ENCODE measurements around the gene ITIH3. TPM values are rescaled to one million over a fixed set of nuclear protein-coding genes. Genes with fewer than 3 reads are reported as not detected.
A peak's percentile ranks its signal among the peaks of the same experiment; 100 is the strongest.

Gene ITIH3
- total and polyA plus RNA-seq, 7 experiments from 2014 or later = not detected

DNA sequence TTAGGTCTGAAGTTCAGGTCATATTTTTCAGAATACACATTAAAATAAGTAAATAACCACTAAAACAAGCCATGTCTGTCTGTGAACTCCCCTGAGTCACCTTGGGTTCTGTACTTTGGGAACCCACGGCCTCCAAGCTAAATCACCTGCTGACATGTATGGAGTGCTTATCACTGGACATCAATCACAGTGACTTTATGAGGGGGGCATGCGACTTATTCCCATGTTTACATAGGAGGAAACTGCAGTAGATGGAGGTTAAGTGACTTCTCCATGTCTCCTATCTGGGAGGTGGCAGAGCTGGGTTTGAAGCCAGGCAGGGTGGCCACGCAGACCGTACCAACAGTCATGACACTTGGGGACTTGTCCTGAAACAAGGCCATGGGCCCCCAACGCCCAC is 27.8 kb downstream of the ITIH3 start:
- H3K4me3 ChIP-seq (ENCODE audit: low read length) = no peak overlapping the region
- no peaks in the 10 kb centered on the region for H3K36me3 ChIP-seq (ENCODE audit: control insufficient read depth in 2 of 3, insufficient read depth in 3 of 3, low read length in 3 of 3)
- ChIA-PET POLR2A (interaction anchor here (0.7 kb wide), 1 partner anchor 278 kb away, joined by 3 read pairs; no protein-coding TSS in a partner anchor), CTCF (no interaction called here)
- no peak for ATAC-seq
- no peaks in the 10 kb centered on the region for H3K27me3 Mint-ChIP-seq
- H3K9me3 ChIP-seq (ENCODE audit: control insufficient read depth in 2 of 3, low read length in 3 of 3) = no peaks in the 10 kb centered on the region
- no peaks in the 10 kb centered on the region for H3K9me3 Mint-ChIP-seq
- no peak overlapping the region for H3K4me3 Mint-ChIP-seq
- no peak overlapping the region for H3K27ac Mint-ChIP-seq
- H3K4me1 ChIP-seq (ENCODE audit: control insufficient read depth in 2 of 2, insufficient read depth in 2 of 2, low read length in 2 of 2) = no peaks in the 10 kb centered on the region
- H3K27ac ChIP-seq (ENCODE audit: low read depth, low read length) = no peak overlapping the region
- H3K36me3 Mint-ChIP-seq = peaks cover 0 to 9% (median 0%) of the 10 kb centered on the region in 5 donors
- no peak for DNase-seq
- no peaks in the 10 kb centered on the region for H3K27me3 ChIP-seq (ENCODE audit: control insufficient read depth in 2 of 2, insufficient read depth in 2 of 2, low read length in 2 of 2)
- intact Hi-C loops (cut with micrococcal nuclease) = no loop called here
- no peaks in the 10 kb centered on the region for H3K4me1 Mint-ChIP-seq

DNA sequence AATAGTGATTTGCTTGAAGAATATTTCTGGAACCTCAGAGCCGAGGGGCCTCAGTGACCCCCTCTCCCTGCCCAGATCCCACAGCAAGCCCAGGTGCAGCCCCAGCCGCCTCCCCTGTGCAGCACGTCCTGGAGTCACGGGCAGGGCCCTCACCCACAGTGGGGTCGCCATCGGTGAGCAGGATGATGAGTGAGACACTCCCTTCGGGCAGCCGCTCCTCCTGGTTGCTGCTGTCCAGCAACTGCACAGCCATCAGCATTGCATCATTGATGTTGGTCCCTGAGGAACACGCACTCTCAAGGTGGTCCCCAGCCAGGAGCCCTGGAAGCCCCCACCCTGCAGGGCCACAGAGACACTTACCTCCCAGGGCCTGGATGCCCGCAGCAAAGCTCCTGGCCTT is 29.4 kb downstream of the ITIH3 start:
- CTCF ChIA-PET = no interaction called here
- no peak for ATAC-seq
- H3K9me3 Mint-ChIP-seq = no peaks in the 10 kb centered on the region

DNA sequence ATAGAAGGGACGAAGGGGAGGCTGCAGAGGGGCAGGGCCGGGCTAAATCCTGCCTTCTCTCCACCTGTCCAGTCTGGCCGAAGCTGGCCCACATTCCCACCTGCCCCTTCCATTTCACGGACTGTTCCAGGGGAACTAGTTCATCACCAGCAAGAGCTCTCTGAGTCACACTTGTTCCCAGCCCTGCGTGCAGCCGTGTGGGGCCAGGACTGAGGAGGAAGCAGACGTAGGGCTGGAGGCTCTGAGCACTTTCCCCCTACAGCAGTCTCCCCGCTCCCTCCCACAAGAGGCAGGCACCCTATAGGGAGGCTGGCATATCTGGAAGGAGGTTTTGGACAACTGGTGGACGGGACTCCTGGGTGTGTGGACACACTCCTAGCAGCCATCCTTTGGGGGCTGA is 32.8 kb downstream of the ITIH3 start:
- H3K27me3 ChIP-seq (ENCODE audit: control insufficient read depth in 2 of 2, insufficient read depth in 2 of 2, low read length in 2 of 2) = no peaks in the 10 kb centered on the region
- Mint-ChIP-seq H3K27ac (no peak overlapping the region), H3K36me3 (peaks cover 0 to 9% (median 0%) of the 10 kb centered on the region in 5 donors), H3K9me3 (no peaks in the 10 kb centered on the region), H3K4me3 (no peak overlapping the region), H3K27me3 (no peaks in the 10 kb centered on the region), H3K4me1 (no peaks in the 10 kb centered on the region)
- H3K27ac ChIP-seq (ENCODE audit: low read depth, low read length) = no peak overlapping the region
- POLR2A ChIA-PET = no interaction called here
- H3K36me3 ChIP-seq (ENCODE audit: control insufficient read depth in 2 of 3, insufficient read depth in 3 of 3, low read length in 3 of 3) = no peaks in the 10 kb centered on the region
- CTCF ChIA-PET = no interaction called here
- no peak overlapping the region for H3K4me3 ChIP-seq (ENCODE audit: low read length)
- intact Hi-C loops (cut with micrococcal nuclease) = no loop called here
- DNase-seq (no peak), ATAC-seq (no peak)
- no peaks in the 10 kb centered on the region for H3K9me3 ChIP-seq (ENCODE audit: control insufficient read depth in 2 of 3, low read length in 3 of 3)
- H3K4me1 ChIP-seq (ENCODE audit: control insufficient read depth in 2 of 2, insufficient read depth in 2 of 2, low read length in 2 of 2) = no peaks in the 10 kb centered on the region

More for the DNA sequence above, 29.4 kb downstream of the ITIH3 start:
- H3K4me3 Mint-ChIP-seq = no peak overlapping the region
- Histone ChIP-seq H3K4me3 (ENCODE audit: low read length) (no peak overlapping the region), H3K4me1 (ENCODE audit: control insufficient read depth in 2 of 2, insufficient read depth in 2 of 2, low read length in 2 of 2) (no peaks in the 10 kb centered on the region), H3K36me3 (ENCODE audit: control insufficient read depth in 2 of 3, insufficient read depth in 3 of 3, low read length in 3 of 3) (no peaks in the 10 kb centered on the region), H3K27ac (ENCODE audit: low read depth, low read length) (no peak overlapping the region), H3K9me3 (ENCODE audit: control insufficient read depth in 2 of 3, low read length in 3 of 3) (no peaks in the 10 kb centered on the region), H3K27me3 (ENCODE audit: control insufficient read depth in 2 of 2, insufficient read depth in 2 of 2, low read length in 2 of 2) (no peaks in the 10 kb centered on the region)
- no peaks in the 10 kb centered on the region for H3K27me3 Mint-ChIP-seq
- no peak overlapping the region for H3K27ac Mint-ChIP-seq
- H3K36me3 Mint-ChIP-seq = peaks cover 0 to 9% (median 0%) of the 10 kb centered on the region in 5 donors
- intact Hi-C loops (cut with micrococcal nuclease) = no loop called here
- DNase-seq = no peak
- H3K4me1 Mint-ChIP-seq = no peaks in the 10 kb centered on the region
- POLR2A ChIA-PET = no interaction called here

DNA sequence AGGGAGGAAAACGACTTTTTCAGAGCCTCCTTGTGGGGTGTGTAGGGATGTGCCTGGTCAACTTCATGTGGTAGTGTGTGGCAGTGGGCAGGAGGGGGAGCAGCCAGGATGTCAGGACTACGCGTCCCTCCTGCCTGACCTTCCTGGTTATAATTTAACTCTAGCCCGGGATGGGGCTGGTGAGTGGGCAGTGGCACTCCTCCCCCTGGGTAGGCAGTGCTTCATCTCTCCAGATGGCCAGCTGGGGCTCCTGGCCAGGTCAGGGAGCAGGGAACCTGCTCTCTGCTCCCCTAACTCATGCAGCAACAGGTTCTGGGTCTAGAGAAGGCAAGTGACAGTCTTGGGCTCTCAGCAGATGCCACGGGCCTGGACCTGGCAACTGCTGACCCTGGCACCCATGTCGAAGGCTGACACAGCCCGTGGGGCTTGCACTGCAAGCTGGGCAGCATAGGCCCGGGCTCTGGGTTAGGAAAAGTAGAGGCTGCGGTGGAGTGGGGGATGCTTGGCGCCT is 33.3 kb downstream of the ITIH3 start:
- ATAC-seq = no peak

DNA sequence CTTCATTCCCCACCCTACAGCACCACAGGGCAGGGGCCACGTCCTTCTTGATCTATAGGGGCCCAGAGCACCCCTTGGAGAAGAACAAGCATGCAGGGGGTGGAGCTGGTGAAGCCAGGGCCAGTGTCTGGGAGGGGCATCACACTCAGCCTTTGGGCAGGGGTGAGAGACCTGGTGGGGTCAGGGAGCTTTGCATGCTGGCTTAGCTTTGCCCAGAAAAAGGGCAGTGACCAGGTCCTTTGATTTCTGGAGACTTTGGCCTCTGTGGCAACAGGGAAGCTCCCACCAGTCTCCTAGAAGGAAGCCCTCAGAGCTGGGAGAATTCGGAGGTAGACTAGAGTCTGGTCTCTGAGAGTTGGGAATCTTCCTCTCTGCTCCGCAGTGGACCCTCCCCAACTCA is 34.9 kb downstream of the ITIH3 start:
- POLR2A ChIA-PET = no interaction called here
- H3K36me3 Mint-ChIP-seq = peaks cover 0 to 5% (median 0%) of the 10 kb centered on the region in 5 donors
- Histone ChIP-seq H3K27ac (ENCODE audit: low read depth, low read length) (no peak overlapping the region), H3K9me3 (ENCODE audit: control insufficient read depth in 2 of 3, low read length in 3 of 3) (no peaks in the 10 kb centered on the region), H3K4me3 (ENCODE audit: low read length) (no peak overlapping the region), H3K4me1 (ENCODE audit: control insufficient read depth in 2 of 2, insufficient read depth in 2 of 2, low read length in 2 of 2) (no peaks in the 10 kb centered on the region), H3K36me3 (ENCODE audit: control insufficient read depth in 2 of 3, insufficient read depth in 3 of 3, low read length in 3 of 3) (peaks cover 0 to 2% (median 0%) of the 10 kb centered on the region in 3 experiments), H3K27me3 (ENCODE audit: control insufficient read depth in 2 of 2, insufficient read depth in 2 of 2, low read length in 2 of 2) (no peaks in the 10 kb centered on the region)
- H3K9me3 Mint-ChIP-seq = no peaks in the 10 kb centered on the region
- intact Hi-C loops (cut with micrococcal nuclease) = no loop called here
- peak overlapping the region in 1 of 9 donors; percentile 17 for H3K27ac Mint-ChIP-seq
- ATAC-seq = no peak
- no peak for DNase-seq
- CTCF ChIA-PET = no interaction called here
- no peak overlapping the region for H3K4me3 Mint-ChIP-seq
- no peaks in the 10 kb centered on the region for H3K27me3 Mint-ChIP-seq
- no peaks in the 10 kb centered on the region for H3K4me1 Mint-ChIP-seq

More for the DNA sequence above, 33.3 kb downstream of the ITIH3 start:
- ChIA-PET POLR2A (interaction anchor here (0.6 kb wide), 1 partner anchor 416 kb away, joined by 7 read pairs; no protein-coding TSS in a partner anchor), CTCF (no interaction called here)
- no peaks in the 10 kb centered on the region for H3K4me1 ChIP-seq (ENCODE audit: control insufficient read depth in 2 of 2, insufficient read depth in 2 of 2, low read length in 2 of 2)
- H3K9me3 ChIP-seq (ENCODE audit: control insufficient read depth in 2 of 3, low read length in 3 of 3) = no peaks in the 10 kb centered on the region
- no peak overlapping the region for H3K27ac ChIP-seq (ENCODE audit: low read depth, low read length)
- Mint-ChIP-seq H3K27me3 (no peaks in the 10 kb centered on the region), H3K4me1 (no peaks in the 10 kb centered on the region), H3K4me3 (no peak overlapping the region), H3K36me3 (peaks cover 0 to 5% (median 0%) of the 10 kb centered on the region in 5 donors), H3K27ac (no peak overlapping the region), H3K9me3 (no peaks in the 10 kb centered on the region)
- H3K27me3 ChIP-seq (ENCODE audit: control insufficient read depth in 2 of 2, insufficient read depth in 2 of 2, low read length in 2 of 2) = no peaks in the 10 kb centered on the region
- no peaks in the 10 kb centered on the region for H3K36me3 ChIP-seq (ENCODE audit: control insufficient read depth in 2 of 3, insufficient read depth in 3 of 3, low read length in 3 of 3)
- no peak for DNase-seq
- no peak overlapping the region for H3K4me3 ChIP-seq (ENCODE audit: low read length)
- intact Hi-C loops (cut with micrococcal nuclease) = no loop called here

DNA sequence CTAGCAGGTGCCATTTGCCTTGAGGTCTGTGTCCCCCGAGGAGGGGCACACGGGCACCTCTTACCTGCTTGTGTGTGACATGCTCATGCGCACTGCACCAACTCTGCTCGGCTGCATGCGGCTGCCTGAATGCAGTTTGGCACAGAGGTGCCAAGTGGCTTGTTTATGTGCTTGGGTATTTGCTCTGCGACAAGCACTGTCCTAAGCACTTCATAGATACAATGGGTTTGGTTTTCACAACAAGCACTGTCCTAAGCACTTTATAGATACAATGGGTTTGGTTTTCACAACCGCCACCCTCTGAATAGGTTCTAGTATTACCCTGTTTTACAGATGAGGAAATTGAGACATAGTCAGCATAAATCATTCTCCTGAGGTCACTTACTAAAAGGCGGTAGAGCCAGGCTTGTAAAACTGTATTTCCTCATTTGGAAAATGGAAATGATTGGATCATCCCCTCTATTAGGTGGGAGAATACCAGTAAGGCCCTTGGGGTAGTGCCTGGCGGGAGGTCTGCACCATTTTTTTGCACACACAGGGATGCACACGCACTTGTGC is 35.4 kb downstream of the ITIH3 start:
- Histone ChIP-seq H3K4me3 (ENCODE audit: low read length) (no peak overlapping the region), H3K27me3 (ENCODE audit: control insufficient read depth in 2 of 2, insufficient read depth in 2 of 2, low read length in 2 of 2) (no peaks in the 10 kb centered on the region), H3K27ac (ENCODE audit: low read depth, low read length) (no peak overlapping the region), H3K4me1 (ENCODE audit: control insufficient read depth in 2 of 2, insufficient read depth in 2 of 2, low read length in 2 of 2) (no peaks in the 10 kb centered on the region), H3K9me3 (ENCODE audit: control insufficient read depth in 2 of 3, low read length in 3 of 3) (no peaks in the 10 kb centered on the region), H3K36me3 (ENCODE audit: control insufficient read depth in 2 of 3, insufficient read depth in 3 of 3, low read length in 3 of 3) (peaks cover 0 to 5% (median 0%) of the 10 kb centered on the region in 3 experiments)
- intact Hi-C loops (cut with micrococcal nuclease) = no loop called here
- Mint-ChIP-seq H3K4me1 (no peaks in the 10 kb centered on the region), H3K9me3 (no peaks in the 10 kb centered on the region), H3K4me3 (no peak overlapping the region), H3K27me3 (no peaks in the 10 kb centered on the region), H3K27ac (no peak overlapping the region), H3K36me3 (peaks cover 0 to 3% (median 0%) of the 10 kb centered on the region in 5 donors)
- CTCF ChIA-PET = no interaction called here
- no peak for ATAC-seq
- POLR2A ChIA-PET = no interaction called here
- DNase-seq = no peak

DNA sequence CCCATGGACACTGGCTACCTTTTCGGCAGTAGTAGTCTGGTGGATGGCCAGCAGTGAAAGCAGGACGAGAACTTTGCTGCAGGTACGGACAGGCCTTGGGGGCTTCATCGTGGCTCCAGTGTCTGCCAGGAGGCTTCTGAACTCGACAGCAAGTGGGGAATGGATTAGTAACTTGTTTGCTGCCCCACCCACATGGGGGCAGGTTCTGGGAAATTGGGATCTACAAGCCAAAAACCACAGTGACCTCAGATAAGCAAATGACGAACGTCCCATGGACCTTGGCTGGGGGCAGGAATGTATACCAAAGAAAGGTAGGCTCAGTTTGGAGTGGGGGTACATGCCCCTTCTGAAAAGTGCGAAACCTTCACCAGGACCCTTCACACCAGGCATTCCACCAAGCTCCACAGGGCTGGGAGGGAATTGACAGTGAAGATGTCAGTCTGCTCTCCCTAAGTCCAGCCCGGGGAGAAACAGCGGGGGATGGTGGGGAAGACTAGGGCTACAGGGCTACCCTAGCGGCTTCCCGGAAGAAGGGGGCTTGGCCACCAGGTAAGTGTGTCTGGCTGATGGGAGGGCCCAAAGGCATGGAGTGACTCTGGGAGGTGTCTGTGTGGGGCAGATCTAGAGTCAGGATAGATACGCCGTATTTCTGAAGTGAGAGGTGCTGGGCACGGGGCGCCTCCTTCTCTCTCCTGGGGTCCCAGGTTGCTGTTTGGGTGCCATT is 36.1 kb downstream of the ITIH3 start, which contains the start of gene ITIH4:
ITIH4 (minus strand) TSS at position 138 of the 724 bp plus-strand sequence; CDS start at position 108, 30 bp downstream.
- Mint-ChIP-seq H3K27me3 (no peaks in the 10 kb centered on the region), H3K27ac (no peak within 1 kb of the TSS)
- intact Hi-C loops (cut with micrococcal nuclease) = no loop called here

More for the DNA sequence above, 36.1 kb downstream of the ITIH3 start, which contains the start of gene ITIH4:
- no peak for ATAC-seq
- H3K36me3 Mint-ChIP-seq = peaks cover 0 to 5% (median 0%) of the 10 kb centered on the region in 5 donors
- no peaks in the 10 kb centered on the region for H3K27me3 ChIP-seq (ENCODE audit: control insufficient read depth in 2 of 2, insufficient read depth in 2 of 2, low read length in 2 of 2)
- H3K36me3 ChIP-seq (ENCODE audit: control insufficient read depth in 2 of 3, insufficient read depth in 3 of 3, low read length in 3 of 3) = peaks cover 0 to 12% (median 0%) of the 10 kb centered on the region in 3 experiments
- CTCF ChIA-PET = no interaction called here
- no peak for DNase-seq
- H3K4me1 ChIP-seq (ENCODE audit: control insufficient read depth in 2 of 2, insufficient read depth in 2 of 2, low read length in 2 of 2) = no peaks in the 10 kb centered on the region
- H3K27ac ChIP-seq (ENCODE audit: low read depth, low read length) = no peak within 1 kb of the TSS
- H3K9me3 ChIP-seq (ENCODE audit: control insufficient read depth in 2 of 3, low read length in 3 of 3) = no peaks in the 10 kb centered on the region
- no peaks in the 10 kb centered on the region for H3K4me1 Mint-ChIP-seq
- H3K4me3 ChIP-seq (ENCODE audit: low read length) = no peak within 1 kb of the TSS
- H3K9me3 Mint-ChIP-seq = no peaks in the 10 kb centered on the region
- H3K4me3 Mint-ChIP-seq = no peak within 1 kb of the TSS
- POLR2A ChIA-PET = no interaction called here
